ENCODE measurements around the gene DPH3.

DNA sequence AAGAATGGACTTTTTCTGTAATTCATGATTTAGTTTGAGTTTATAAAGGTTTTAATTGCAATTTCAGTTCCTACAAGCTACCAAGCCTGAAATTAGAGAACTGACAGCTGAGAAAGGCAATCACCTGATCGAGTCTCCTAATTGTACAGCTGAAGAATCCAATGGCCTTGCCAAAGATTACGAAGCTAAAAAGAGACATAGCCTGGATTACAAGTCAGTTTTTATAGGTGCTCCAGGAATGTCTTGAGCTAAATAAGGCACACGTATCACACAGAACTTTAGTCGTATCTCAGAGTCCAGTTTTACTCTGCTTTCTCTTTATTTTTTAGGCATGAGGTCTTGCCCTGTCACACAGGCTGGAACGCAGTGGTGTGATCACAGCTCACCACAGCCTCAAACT is 6.6 kb downstream of the DPH3 start:
- TF ChIP-seq EZH2 (IDR thresholded peaks at IDR 0.05; ENCODE audit: borderline replicate concordance, low read depth, low read length, severe bottlenecking), result no peak
- no peak for TF ChIP-seq CTCF (IDR thresholded peaks at IDR 0.05; ENCODE audit: extremely low read depth in 1 of 2, insufficient read depth in 1 of 2, low read depth in 1 of 2, low read length in 2 of 2)
- no peak for TF ChIP-seq FOS (IDR thresholded peaks at IDR 0.05; ENCODE audit: borderline replicate concordance, insufficient read depth, low read length)
